BLaER1 treated with 17β-estradiol and CSF1 and Interleukin-3, amounts not matched to agents 10 nM and 100 nM (cell line): ENCODE measurements around the gene EIF4A2.

Source experiments
- H3K27ac ChIP-seq, 11 experiments: shearing (Covaris generic); formaldehyde crosslinking; 2 replicates each; pipeline ENCODE4 v1.8.1; 2022
- H3K27me3 ChIP-seq, 11 experiments: shearing (Covaris generic); formaldehyde crosslinking; 2 replicates each; pipeline ENCODE4 v1.8.1; 2022
- H3K36me3 ChIP-seq, 11 experiments: shearing (Covaris generic); formaldehyde crosslinking; 2 replicates each; pipeline ENCODE4 v1.8.1; 2022
- H3K4me1 ChIP-seq, 10 experiments: shearing (Covaris generic); formaldehyde crosslinking; 2 replicates each; pipeline ENCODE4 v1.8.1; 2022
- H3K4me2 ChIP-seq, 11 experiments: shearing (Covaris generic); formaldehyde crosslinking; 2 replicates each; pipeline ENCODE4 v1.8.1; 2022
- H3K4me3 ChIP-seq, 10 experiments: shearing (Covaris generic); formaldehyde crosslinking; 2 replicates each; pipeline ENCODE4 v1.8.1; 2022
- H3K9ac ChIP-seq, 11 experiments: shearing (Covaris generic); formaldehyde crosslinking; 2 replicates each; pipeline ENCODE4 v1.8.1; 2022
- H3K9me3 ChIP-seq, 11 experiments: shearing (Covaris generic); formaldehyde crosslinking; replicated peaks in 1 of 11; 2 replicates each; pipeline ENCODE4 v1.8.1; 2022
- H4K20me1 ChIP-seq, 11 experiments: shearing (Covaris generic); formaldehyde crosslinking; 2 replicates each; pipeline ENCODE4 v1.8.1; 2022
- Cebpa-rat ChIP-seq, 11 experiments: shearing (Covaris generic); IDR thresholded peaks; 2 replicates each; pipeline ENCODE4 v1.8.1; 2022

EIF4A2 gene

DNA sequence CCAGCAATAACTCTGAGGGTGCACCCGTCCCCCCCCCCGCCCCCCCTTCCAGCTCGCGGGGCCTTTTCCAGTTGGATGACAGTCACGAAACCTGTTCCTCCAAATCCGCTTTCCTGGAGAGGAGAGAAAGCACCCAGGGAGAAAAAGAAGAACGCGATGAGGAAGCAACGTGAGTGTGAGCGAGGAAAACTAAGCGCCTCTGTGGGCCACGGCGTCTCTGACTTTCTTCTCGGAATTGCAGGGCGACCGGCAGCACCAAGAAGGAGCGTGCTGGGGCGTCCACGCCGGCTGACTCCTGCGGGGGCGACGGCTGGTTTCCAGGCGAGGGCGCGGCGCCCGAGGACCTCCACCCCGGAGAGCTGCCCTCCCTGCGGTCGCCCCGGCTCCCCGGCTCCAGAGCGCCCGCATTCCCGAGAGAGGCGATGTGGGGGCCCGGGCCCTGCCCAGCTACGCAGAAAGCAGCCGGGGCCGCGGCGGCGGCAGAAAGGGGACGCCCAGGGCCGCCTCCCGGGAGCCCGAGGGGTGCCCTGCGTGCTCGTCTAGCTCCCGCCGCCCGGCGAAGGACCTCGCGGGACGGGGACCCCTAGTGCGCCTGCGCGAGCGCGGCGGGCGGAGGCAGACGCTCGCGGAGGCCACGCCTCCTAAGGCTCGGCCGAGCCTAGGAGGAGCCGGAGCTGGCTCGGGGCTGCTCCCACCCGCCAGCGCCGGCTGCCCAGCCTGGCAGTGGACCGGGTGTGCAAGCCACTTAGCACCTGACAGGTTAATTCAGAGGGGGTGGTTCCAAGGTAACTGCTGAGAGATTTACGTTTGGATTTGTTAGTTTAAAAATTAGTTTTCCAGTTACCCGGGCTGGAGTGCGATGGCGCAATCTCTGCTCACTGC lies 43.8 kb downstream of the EIF4A2 start:
- Histone ChIP-seq H3K27ac (peak overlapping the region; percentile 42 to 92 (median 91); a peak in 21 of 22 replicates), H4K20me1 (peaks cover 0 to 18% (median 3%) of the 10 kb centered on the region in 11 experiments; a peak in 5 of 22 replicates)
- peak in 9 of 11 experiments; percentile 52 to 89 (median 74); a peak in 15 of 22 replicates for TF ChIP-seq Cebpa-rat (IDR thresholded peaks at IDR 0.05)

DNA sequence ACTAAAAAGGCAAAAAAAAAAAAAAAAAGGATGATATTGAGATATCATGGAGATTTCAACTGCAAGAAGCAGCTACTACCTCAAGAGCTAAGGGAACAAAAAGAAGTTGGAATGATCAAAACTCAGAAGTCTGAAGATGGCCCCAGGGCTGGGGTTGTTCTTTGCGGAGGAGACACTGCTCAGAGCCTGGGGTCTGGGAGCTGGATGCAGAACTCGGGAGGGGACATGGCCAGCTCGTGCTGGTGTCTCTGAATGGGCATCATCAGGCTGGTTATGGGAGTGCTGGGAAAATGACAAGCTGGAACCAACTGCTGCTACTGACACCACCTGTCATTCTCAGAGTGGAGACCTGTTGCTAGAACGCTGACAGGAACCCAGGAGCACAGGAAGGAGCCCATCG lies 45.0 kb downstream of the EIF4A2 start:
- Histone ChIP-seq H3K9ac (no peak overlapping the region), H3K27me3 (peaks cover 52 to 69% (median 60%) of the 10 kb centered on the region in 11 experiments)
- no peak for TF ChIP-seq Cebpa-rat (IDR thresholded peaks at IDR 0.05)

More for the DNA sequence above, 43.8 kb downstream of the EIF4A2 start:
- peak overlapping the region; percentile 69 to 87 (median 79) for H3K4me3 ChIP-seq
- H3K4me2 ChIP-seq = peak overlapping the region; percentile 90 to 100 (median 95)
- no peaks in the 10 kb centered on the region for H3K36me3 ChIP-seq
- H3K4me1 ChIP-seq = peaks cover 26 to 53% (median 38%) of the 10 kb centered on the region in 10 experiments
- H3K9ac ChIP-seq = peak overlapping the region; percentile 80 to 95 (median 91)
- no peaks in the 10 kb centered on the region for H3K9me3 ChIP-seq
- peaks cover 52 to 69% (median 60%) of the 10 kb centered on the region in 11 experiments for H3K27me3 ChIP-seq

DNA sequence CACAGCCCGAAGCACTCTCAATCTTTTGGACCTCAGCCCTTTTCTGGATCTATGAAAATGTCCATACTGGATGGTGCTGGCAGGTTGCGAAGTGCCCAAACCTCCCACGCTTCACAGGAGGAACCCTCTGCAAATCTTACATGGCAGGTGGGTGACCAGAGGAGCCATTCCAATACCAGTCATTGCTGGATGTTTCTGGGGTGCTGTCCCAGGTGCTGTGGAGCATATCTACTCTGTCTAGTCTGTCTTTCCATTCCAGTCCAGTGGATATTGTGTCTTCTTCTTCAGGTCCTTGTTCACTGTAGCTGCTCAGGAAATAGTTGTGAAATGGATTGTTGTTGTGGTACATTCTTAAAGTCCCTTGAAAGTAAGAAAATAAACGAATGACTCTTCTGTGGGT lies 48.4 kb downstream of the EIF4A2 start:
- H3K27me3 ChIP-seq = peaks cover 25 to 38% (median 30%) of the 10 kb centered on the region in 11 experiments
- H4K20me1 ChIP-seq = no peaks in the 10 kb centered on the region

More for the DNA sequence above, 45.0 kb downstream of the EIF4A2 start:
- Histone ChIP-seq H3K4me1 (peaks cover 26 to 58% (median 38%) of the 10 kb centered on the region in 10 experiments), H4K20me1 (peaks cover 0 to 18% (median 3%) of the 10 kb centered on the region in 11 experiments; a peak in 5 of 22 replicates), H3K27ac (no peak overlapping the region), H3K36me3 (no peaks in the 10 kb centered on the region), H3K9me3 (no peaks in the 10 kb centered on the region), H3K4me3 (no peak overlapping the region), H3K4me2 (peak overlapping the region in 1 of 11 experiments; percentile 93; a peak in 2 of 22 replicates)

DNA sequence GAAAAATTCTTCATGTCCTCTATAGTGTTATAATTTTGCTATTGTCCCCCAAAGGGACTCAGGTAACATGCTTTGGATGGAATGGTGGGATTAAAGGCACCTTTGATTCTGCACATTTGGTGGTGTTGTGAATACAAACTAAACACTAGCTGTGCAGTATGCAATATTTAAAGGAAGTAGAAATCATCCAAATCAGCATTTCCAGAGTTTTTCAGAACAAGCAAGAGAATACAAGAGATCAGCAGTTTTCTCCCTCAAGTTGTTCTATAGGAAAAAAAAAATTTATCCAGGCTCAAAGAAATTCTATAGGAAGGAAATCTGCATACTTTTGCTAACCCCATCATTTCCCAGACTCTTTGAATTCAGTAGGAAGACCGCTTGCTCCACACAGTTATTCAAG lies 48.9 kb downstream of the EIF4A2 start:
- Histone ChIP-seq H4K20me1 (no peaks in the 10 kb centered on the region), H3K4me3 (no peak overlapping the region), H3K4me2 (peak overlapping the region in 5 of 11 experiments; percentile 4 to 79 (median 65); a peak in 7 of 22 replicates), H3K36me3 (no peaks in the 10 kb centered on the region), H3K27ac (no peak overlapping the region; a peak in 1 of 22 replicates), H3K27me3 (peaks cover 25 to 34% (median 29%) of the 10 kb centered on the region in 11 experiments), H3K4me1 (peaks cover 0 to 28% (median 9%) of the 10 kb centered on the region in 10 experiments; a peak in 19 of 20 replicates), H3K9me3 (no peaks in the 10 kb centered on the region), H3K9ac (no peak overlapping the region)
- no peak for TF ChIP-seq Cebpa-rat (IDR thresholded peaks at IDR 0.05)

More for the DNA sequence above, 48.4 kb downstream of the EIF4A2 start:
- H3K9ac ChIP-seq = no peak overlapping the region
- peaks cover 0 to 28% (median 9%) of the 10 kb centered on the region in 10 experiments; a peak in 19 of 20 replicates for H3K4me1 ChIP-seq
- no peaks in the 10 kb centered on the region for H3K36me3 ChIP-seq
- H3K4me2 ChIP-seq = peak overlapping the region in 5 of 11 experiments; percentile 4 to 79 (median 65); a peak in 9 of 22 replicates
- no peaks in the 10 kb centered on the region for H3K9me3 ChIP-seq
- H3K4me3 ChIP-seq = no peak overlapping the region
- no peak for TF ChIP-seq Cebpa-rat (IDR thresholded peaks at IDR 0.05)
- H3K27ac ChIP-seq = no peak overlapping the region
